ENCODE data around the gene MAN2B1.

DNA sequence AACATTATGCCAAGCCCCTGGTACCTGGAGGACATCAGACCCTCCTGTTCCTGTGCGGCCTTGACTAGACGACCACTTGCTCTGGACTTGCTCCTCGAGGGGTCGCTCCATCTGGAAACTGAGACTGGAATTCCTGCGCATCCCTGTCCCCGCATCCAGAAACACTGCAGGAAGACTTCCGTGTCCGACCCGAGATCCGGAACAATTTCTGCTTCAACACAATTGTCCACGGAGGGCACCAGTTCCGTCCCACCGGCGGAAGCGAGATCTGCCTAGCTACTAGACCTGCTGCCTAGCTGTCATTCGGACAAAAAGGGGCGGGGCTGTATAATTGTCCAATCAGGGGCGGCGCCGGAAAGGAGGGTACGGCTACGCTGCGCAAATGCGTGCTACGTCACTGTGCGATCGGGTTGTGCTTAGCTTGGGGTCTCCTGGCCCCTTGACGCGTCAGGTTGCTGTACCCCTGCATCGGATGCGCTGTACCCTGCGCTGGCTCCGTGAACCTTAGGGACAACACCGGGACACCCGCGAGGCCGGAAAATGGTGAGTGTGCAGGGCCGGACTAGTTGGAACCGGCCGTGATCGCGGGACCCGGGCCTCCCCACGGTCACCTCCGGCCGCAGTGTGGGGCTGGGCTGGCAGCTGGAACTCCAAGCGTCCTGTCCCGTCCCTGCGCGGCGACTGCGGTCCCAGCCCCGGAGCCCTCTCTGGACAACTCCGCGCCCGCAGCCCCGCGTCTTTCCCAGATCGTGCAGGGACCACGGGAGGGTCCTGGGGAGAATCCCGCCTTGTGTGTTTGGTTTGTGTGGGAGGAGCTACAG is 55.8 kb downstream of the MAN2B1 start, which contains the start of the genes ZNF490 and ZNF791:
- TF ChIP-seq CTCF (conservative IDR thresholded peaks at IDR 0.05 in 1 of 2, IDR thresholded peaks at IDR 0.05 in 1 of 2; ENCODE audit: low read depth in 1 of 2, low read length in 2 of 2) (no peak), EZH2 (IDR thresholded peaks at IDR 0.05; ENCODE audit: low read length, missing control alignments) (no peak)

Measured in fibroblast of lung (primary cell).